ENCODE results near the gene DENND10. TPM values are rescaled to one million over a fixed set of nuclear protein-coding genes. Genes with fewer than 3 reads are reported as not detected.
"Not testable (repeated sequence)": the region's sequence is repeated elsewhere in the genome, so short reads cannot be mapped to it uniquely, and the experiment has no call there.

Gene DENND10
- total RNA-seq, 1 experiment from 2014 or later = 35.2 TPM

- Histone ChIP-seq H3K27ac (ENCODE audit: low read length) (0 out of 2 replicates have a peak overlapping the region, but pooled peaks have one; percentile 11), H3K4me1 (ENCODE audit: low read length) (peaks cover 25% of the 10 kb centered on the region), H3K9me2 (replicated peaks; ENCODE audit: insufficient read depth, low read length) (no peaks in the 10 kb centered on the region), H3K4me3 (ENCODE audit: low read length) (no peak overlapping the region), H3K9ac (ENCODE audit: low read length) (no peak overlapping the region), H3K36me3 (ENCODE audit: insufficient read depth, low read length) (peaks cover 12% of the 10 kb centered on the region; the same call in 1 of the 2 replicates), H4K20me1 (ENCODE audit: insufficient read depth, low read depth, low read length) (no peaks in the 10 kb centered on the region), H3K79me2 (ENCODE audit: low read length) (no peaks in the 10 kb centered on the region), H3K9me3 (ENCODE audit: low read length) (no peaks in the 10 kb centered on the region), H3K27me3 (ENCODE audit: low read length) (no peaks in the 10 kb centered on the region), H3K4me2 (ENCODE audit: low read depth, low read length, poor library complexity, severe bottlenecking) (no peak overlapping the region), H2AFZ (ENCODE audit: low read length) (no peak overlapping the region)
- peak; percentile 83 for DNase-seq
These were observed 35.7 kb downstream of the DENND10 start for GRCh38 chr10:119139464-119140067.

GRCh38 chr10:119140603-119141245 lies 36.8 kb downstream of the DENND10 start:
- no peaks in the 10 kb centered on the region for H3K79me2 ChIP-seq (ENCODE audit: low read length)
- no peak overlapping the region for H3K9ac ChIP-seq (ENCODE audit: low read length)
- H3K4me1 ChIP-seq (ENCODE audit: low read length) = peaks cover 21% of the 10 kb centered on the region
- no peak for DNase-seq
- H4K20me1 ChIP-seq (ENCODE audit: insufficient read depth, low read depth, low read length) = no peaks in the 10 kb centered on the region
- peaks cover 12% of the 10 kb centered on the region; the same call in 1 of the 2 replicates for H3K36me3 ChIP-seq (ENCODE audit: insufficient read depth, low read length)
- H3K27ac ChIP-seq (ENCODE audit: low read length) = no peak overlapping the region
- H3K9me3 ChIP-seq (ENCODE audit: low read length) = no peaks in the 10 kb centered on the region
- H2AFZ ChIP-seq (ENCODE audit: low read length) = no peak overlapping the region
- no peak overlapping the region for H3K4me3 ChIP-seq (ENCODE audit: low read length)
- H3K27me3 ChIP-seq (ENCODE audit: low read length) = no peaks in the 10 kb centered on the region
- no peaks in the 10 kb centered on the region for H3K9me2 ChIP-seq (replicated peaks; ENCODE audit: insufficient read depth, low read length)
- H3K4me2 ChIP-seq (ENCODE audit: low read depth, low read length, poor library complexity, severe bottlenecking) = no peak overlapping the region

- Histone ChIP-seq H3K9ac (ENCODE audit: low read length) (no peak overlapping the region), H3K4me1 (ENCODE audit: low read length) (no peaks in the 10 kb centered on the region), H4K20me1 (ENCODE audit: insufficient read depth, low read depth, low read length) (no peaks in the 10 kb centered on the region), H3K27me3 (ENCODE audit: low read length) (no peaks in the 10 kb centered on the region), H3K27ac (ENCODE audit: low read length) (no peak overlapping the region), H3K36me3 (ENCODE audit: insufficient read depth, low read length) (peaks cover 27% of the 10 kb centered on the region), H3K9me3 (ENCODE audit: low read length) (no peaks in the 10 kb centered on the region), H3K4me2 (ENCODE audit: low read depth, low read length, poor library complexity, severe bottlenecking) (no peak overlapping the region), H3K4me3 (ENCODE audit: low read length) (no peak overlapping the region), H3K9me2 (replicated peaks; ENCODE audit: insufficient read depth, low read length) (no peaks in the 10 kb centered on the region), H3K79me2 (ENCODE audit: low read length) (no peaks in the 10 kb centered on the region), H2AFZ (ENCODE audit: low read length) (no peak overlapping the region)
- no peak for DNase-seq
These were observed 39.7 kb downstream of the DENND10 start for GRCh38 chr10:119143657-119144056.

- peaks cover 50% of the 10 kb centered on the region for H3K36me3 ChIP-seq (ENCODE audit: insufficient read depth, low read length)
- peaks cover 4% of the 10 kb centered on the region for H3K79me2 ChIP-seq (ENCODE audit: low read length)
- no peak overlapping the region for H3K4me2 ChIP-seq (ENCODE audit: low read depth, low read length, poor library complexity, severe bottlenecking)
- no peak overlapping the region for H3K4me3 ChIP-seq (ENCODE audit: low read length)
- H3K4me1 ChIP-seq (ENCODE audit: low read length) = peaks cover 39% of the 10 kb centered on the region
- H2AFZ ChIP-seq (ENCODE audit: low read length) = no peak overlapping the region
- H4K20me1 ChIP-seq (ENCODE audit: insufficient read depth, low read depth, low read length) = no peaks in the 10 kb centered on the region
- no peak overlapping the region for H3K9ac ChIP-seq (ENCODE audit: low read length)
- H3K9me2 ChIP-seq (replicated peaks; ENCODE audit: insufficient read depth, low read length) = no peaks in the 10 kb centered on the region
- H3K27ac ChIP-seq (ENCODE audit: low read length) = peak overlapping the region; percentile 65
- no peaks in the 10 kb centered on the region for H3K27me3 ChIP-seq (ENCODE audit: low read length)
- DNase-seq = no peak
- H3K9me3 ChIP-seq (ENCODE audit: low read length) = no peaks in the 10 kb centered on the region
These were observed 45.2 kb downstream of the DENND10 start for GRCh38 chr10:119149157-119149556.

- H3K27me3 ChIP-seq (ENCODE audit: low read length) = no peaks in the 10 kb centered on the region
- H3K4me3 ChIP-seq (ENCODE audit: low read length) = no peak overlapping the region
These were observed 45.8 kb downstream of the DENND10 start for GRCh38 chr10:119149729-119150128.

GRCh38 chr10:119151601-119152000 lies 47.7 kb downstream of the DENND10 start:
- not testable (repeated sequence) for H2AFZ ChIP-seq (ENCODE audit: low read length); H3K9ac ChIP-seq (ENCODE audit: low read length); H3K9me3 ChIP-seq (ENCODE audit: low read length); H4K20me1 ChIP-seq (ENCODE audit: insufficient read depth, low read depth, low read length); H3K27me3 ChIP-seq (ENCODE audit: low read length); H3K9me2 ChIP-seq (replicated peaks; ENCODE audit: insufficient read depth, low read length); H3K4me2 ChIP-seq (ENCODE audit: low read depth, low read length, poor library complexity, severe bottlenecking); DNase-seq; H3K4me3 ChIP-seq (ENCODE audit: low read length); H3K79me2 ChIP-seq (ENCODE audit: low read length)
- peaks cover 72% of the 10 kb centered on the region for H3K36me3 ChIP-seq (ENCODE audit: insufficient read depth, low read length)
- H3K27ac ChIP-seq (ENCODE audit: low read length) = peak overlapping the region; percentile 95
- peaks cover 50% of the 10 kb centered on the region for H3K4me1 ChIP-seq (ENCODE audit: low read length)

More at GRCh38 chr10:119149729-119150128, 45.8 kb downstream of the DENND10 start:
- peak overlapping the region; percentile 65 for H3K27ac ChIP-seq (ENCODE audit: low read length)
- H4K20me1 ChIP-seq (ENCODE audit: insufficient read depth, low read depth, low read length) = no peaks in the 10 kb centered on the region
- H3K9me2 ChIP-seq (replicated peaks; ENCODE audit: insufficient read depth, low read length) = no peaks in the 10 kb centered on the region
- H3K36me3 ChIP-seq (ENCODE audit: insufficient read depth, low read length) = peaks cover 54% of the 10 kb centered on the region
- peak; percentile 71 for DNase-seq
- H2AFZ ChIP-seq (ENCODE audit: low read length) = no peak overlapping the region
- peaks cover 45% of the 10 kb centered on the region for H3K4me1 ChIP-seq (ENCODE audit: low read length)
- peaks cover 4% of the 10 kb centered on the region for H3K79me2 ChIP-seq (ENCODE audit: low read length)
- no peak overlapping the region for H3K4me2 ChIP-seq (ENCODE audit: low read depth, low read length, poor library complexity, severe bottlenecking)
- H3K9me3 ChIP-seq (ENCODE audit: low read length) = no peaks in the 10 kb centered on the region
- no peak overlapping the region for H3K9ac ChIP-seq (ENCODE audit: low read length)

- Histone ChIP-seq H3K4me2 (ENCODE audit: low read depth, low read length, poor library complexity, severe bottlenecking) (peak overlapping the region; percentile 67), H2AFZ (ENCODE audit: low read length) (no peak overlapping the region), H3K4me3 (ENCODE audit: low read length) (peak overlapping the region; percentile 35), H3K9me2 (replicated peaks; ENCODE audit: insufficient read depth, low read length) (no peaks in the 10 kb centered on the region), H3K27me3 (ENCODE audit: low read length) (no peaks in the 10 kb centered on the region), H3K36me3 (ENCODE audit: insufficient read depth, low read length) (peaks cover 68% of the 10 kb centered on the region), H3K79me2 (ENCODE audit: low read length) (peaks cover 7% of the 10 kb centered on the region), H4K20me1 (ENCODE audit: insufficient read depth, low read depth, low read length) (no peaks in the 10 kb centered on the region), H3K9me3 (ENCODE audit: low read length) (no peaks in the 10 kb centered on the region), H3K4me1 (ENCODE audit: low read length) (peaks cover 52% of the 10 kb centered on the region), H3K9ac (ENCODE audit: low read length) (peak overlapping the region; percentile 49), H3K27ac (ENCODE audit: low read length) (peak overlapping the region; percentile 95)
- no peak for DNase-seq
These were observed 49.1 kb downstream of the DENND10 start for GRCh38 chr10:119153041-119153440.

GRCh38 chr10:119153661-119154060 lies 49.7 kb downstream of the DENND10 start:
- Histone ChIP-seq H3K9me3 (ENCODE audit: low read length) (no peaks in the 10 kb centered on the region), H3K4me1 (ENCODE audit: low read length) (peaks cover 52% of the 10 kb centered on the region), H3K27ac (ENCODE audit: low read length) (peak overlapping the region; percentile 95), H3K4me3 (ENCODE audit: low read length) (no peak overlapping the region; the same call in 1 of the 2 replicates), H2AFZ (ENCODE audit: low read length) (no peak overlapping the region), H3K27me3 (ENCODE audit: low read length) (no peaks in the 10 kb centered on the region), H3K79me2 (ENCODE audit: low read length) (peaks cover 7% of the 10 kb centered on the region), H3K9ac (ENCODE audit: low read length) (peak overlapping the region; percentile 49), H3K9me2 (replicated peaks; ENCODE audit: insufficient read depth, low read length) (no peaks in the 10 kb centered on the region), H3K36me3 (ENCODE audit: insufficient read depth, low read length) (peaks cover 63% of the 10 kb centered on the region), H4K20me1 (ENCODE audit: insufficient read depth, low read depth, low read length) (no peaks in the 10 kb centered on the region), H3K4me2 (ENCODE audit: low read depth, low read length, poor library complexity, severe bottlenecking) (peak overlapping the region; percentile 67)
- peak; percentile 72 for DNase-seq
